Measurements from ENCODE around the gene VWA3B.
"Not testable (repeated sequence)": the region's sequence is repeated elsewhere in the genome, so short reads cannot be mapped to it uniquely, and the experiment has no call there.

The VWA3B gene

DNA sequence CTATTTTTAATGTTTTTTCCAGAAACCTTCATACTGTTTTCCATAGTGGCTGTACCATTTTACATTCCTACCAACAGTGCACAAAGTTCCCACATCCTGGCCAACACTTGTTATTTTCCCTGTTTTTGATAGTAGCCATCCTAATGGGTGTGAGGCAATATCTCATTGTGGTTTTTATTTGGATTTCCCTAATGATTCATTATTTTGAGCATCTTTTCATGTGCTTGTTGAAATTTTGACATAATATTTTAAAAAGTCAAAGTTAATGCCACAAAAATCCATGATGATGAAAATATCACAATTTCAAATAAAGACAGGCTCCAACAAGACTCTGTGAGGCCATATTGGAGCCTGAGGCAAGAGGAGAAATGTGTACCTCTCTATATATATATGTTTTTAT lies 50.2 kb downstream of the VWA3B start:
- DNase-seq (ENCODE audit: low read depth in 2 of 2) = no peak

DNA sequence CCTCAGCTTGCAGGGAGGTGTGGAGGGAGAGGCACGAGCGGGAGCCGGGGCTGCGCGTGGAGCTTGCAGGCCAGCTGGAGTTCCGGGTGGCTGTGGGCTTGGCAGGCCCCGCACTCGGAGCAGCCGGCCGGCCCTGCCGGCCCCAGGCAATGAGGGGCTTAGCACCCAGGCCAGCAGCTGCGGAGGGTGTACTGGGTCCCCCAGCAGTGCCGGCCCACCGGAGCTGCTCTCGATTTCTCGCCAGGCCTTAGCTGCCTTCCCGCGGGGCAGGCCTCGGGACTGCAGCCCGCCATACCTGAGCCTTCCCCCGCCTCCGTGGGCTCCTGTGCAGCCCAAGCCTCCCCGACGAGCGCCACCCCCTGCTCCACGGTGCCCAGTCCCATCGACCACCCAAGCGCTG lies 52.0 kb downstream of the VWA3B start:
- DNase-seq (ENCODE audit: low read depth in 2 of 2) = not testable (repeated sequence)

DNA sequence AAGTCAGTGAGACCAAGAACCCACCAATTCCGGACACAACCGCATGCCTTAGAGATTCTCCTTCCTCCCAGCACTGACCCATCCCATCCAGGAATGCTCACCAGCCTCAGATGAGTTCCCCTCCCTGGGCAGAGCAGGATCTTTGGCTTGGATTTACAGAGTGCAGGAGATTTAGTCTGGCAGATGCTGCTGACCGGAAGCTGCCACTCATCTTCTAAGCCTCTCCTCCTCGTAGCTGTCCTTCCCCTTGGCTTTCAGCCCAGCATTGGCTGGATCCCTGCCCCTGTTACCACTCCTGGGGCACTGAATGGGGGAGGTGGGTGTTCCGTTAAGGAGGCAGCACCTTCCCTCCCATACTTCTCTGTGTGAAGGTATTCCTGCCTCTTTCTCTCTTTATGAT lies 53.2 kb downstream of the VWA3B start:
- no peak for DNase-seq (ENCODE audit: low read depth in 2 of 2)

DNA sequence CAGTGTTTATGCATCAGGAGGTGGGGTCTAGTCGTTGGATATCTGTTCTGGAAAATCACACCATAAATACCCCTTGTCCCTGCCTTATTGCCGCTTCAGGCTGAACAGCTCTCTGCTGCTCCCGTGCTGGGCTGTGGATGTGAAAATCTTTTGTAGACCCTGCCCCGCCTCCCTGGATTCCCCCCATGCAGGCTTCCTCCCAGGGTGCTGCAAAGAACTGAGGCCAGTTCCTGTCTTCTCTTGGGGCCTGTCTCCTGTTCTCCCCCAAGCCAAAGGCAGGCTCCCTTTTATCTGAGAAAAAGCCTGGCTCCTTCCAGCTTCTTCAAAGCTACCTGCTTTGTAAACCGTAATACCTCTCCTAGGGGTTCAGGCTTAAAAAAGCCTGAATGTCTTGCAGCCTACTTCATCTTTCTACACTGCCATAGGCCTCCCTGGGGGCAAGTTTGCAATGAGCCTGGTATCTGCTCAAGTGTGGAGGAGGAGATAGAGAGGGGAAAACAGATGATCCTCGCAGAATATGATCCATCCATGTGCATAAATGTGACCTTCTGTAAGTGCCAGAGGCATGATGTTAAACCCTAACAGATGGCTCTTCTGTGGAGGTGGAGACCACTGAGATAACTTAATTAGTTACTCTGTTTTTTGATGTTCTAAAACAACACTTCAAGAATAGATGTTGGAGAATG lies 55.3 kb downstream of the VWA3B start:
- DNase-seq (ENCODE audit: low read depth in 2 of 2) = no peak

DNA sequence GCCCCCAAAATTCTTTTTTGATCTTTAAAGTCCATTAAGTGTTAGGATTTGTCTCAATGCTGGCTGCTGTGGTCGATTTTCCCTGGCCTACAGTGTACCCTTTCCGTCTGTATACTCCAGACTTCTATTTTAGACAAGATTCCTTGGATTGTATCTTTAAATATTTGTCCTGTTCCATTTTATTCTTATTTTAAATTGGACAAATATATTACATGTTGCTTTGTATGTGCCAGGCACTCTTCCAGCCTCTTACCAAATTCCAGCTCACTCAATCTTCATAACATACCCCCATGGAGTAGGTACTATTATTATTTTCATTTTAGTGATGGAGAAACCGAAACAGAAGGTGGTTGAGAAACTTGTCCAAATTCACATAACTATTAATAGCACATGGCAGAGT lies 58.1 kb downstream of the VWA3B start:
- no peak for DNase-seq (ENCODE audit: low read depth in 2 of 2)

DNA sequence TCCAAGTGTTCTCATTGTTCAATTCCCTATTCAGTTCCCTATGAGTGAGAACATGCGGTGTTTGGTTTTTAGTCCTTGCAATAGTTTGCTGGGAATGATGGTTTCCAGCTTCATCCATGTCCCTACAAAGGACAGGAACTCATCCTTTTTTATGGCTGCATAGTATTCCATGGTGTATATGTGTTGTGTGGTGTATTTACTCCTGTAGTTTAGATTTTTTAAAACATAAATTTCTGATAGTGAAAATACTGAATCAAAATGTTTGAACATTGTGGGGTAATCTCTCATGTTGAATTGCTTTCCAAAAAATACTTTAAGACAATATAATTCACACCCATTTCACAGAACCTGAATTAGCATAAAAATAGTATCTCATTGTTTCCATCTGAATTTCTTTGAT lies 60.9 kb downstream of the VWA3B start:
- DNase-seq (ENCODE audit: low read depth in 2 of 2) = not testable (repeated sequence)

DNA sequence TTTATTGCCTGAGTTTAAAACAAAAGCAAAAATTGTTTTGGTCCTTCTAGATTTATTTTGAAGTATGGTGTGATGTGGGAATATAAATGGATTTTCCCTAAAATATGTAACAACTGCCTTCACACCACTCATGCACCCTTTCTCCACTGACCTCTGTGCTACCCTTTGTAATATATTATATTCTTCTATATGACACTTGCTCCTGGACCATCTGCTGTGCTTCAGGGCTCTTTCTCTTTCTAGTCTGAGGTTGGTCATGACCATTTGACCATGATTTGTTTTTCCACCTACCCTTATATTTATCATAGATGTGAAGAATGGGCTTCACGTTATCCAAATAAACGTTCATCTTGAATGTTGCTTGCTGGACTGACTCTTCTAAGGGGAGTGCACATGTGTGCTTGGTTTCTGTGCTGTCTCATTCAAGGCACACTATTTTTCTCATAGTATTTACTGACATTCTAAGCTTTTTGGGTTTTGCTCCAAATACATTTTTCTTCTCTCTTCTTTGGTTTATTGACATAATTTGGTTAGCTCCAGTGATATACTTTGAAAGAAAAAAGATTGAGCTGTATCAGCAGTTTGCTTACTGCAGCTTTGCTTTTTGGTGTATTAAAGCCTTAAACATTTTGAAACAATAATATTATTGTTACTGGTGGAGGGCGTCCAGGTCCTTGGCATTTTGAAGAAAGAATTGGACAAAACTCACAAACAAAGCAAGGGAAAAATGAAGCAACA lies 61.8 kb downstream of the VWA3B start:
- DNase-seq (ENCODE audit: low read depth in 2 of 2) = no peak

DNA sequence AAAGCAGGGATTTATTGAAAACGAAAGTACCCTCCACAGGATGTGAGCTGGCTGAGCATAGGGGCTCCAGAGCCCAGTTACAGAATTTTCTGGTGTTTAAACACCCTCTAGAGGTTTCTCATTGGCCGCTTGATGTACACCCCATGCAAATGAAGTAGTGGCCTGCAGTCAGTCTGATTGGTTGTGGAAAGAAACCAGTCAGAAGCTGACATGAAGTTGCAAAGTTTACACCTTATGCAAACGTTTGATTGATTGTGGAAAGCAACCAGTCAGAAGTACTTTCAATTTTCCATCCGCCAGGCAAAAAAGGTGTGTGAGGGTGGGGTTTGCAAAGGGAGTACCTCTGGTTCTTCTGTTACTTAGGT lies 62.3 kb downstream of the VWA3B start:
- DNase-seq (ENCODE audit: low read depth in 2 of 2) = no peak

DNA sequence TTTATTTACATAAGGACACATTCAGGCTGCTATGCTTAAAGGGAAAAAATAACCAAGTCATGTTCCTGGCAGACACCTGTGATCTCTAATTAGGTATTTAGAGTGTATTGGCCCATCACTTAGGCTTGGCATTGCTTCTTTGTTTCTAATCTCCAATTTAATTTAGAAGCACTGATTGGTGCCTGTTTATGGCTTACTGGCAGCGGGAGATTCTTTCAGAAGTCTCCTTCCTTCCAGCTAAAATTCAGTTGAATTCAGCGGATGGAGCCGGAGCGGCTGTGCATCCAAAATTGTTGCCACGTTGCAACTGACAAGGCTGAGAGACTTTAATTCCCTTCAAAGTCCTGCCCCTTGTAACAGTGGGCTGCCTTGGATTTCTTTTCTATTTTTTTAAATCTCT lies 66.5 kb downstream of the VWA3B start:
- DNase-seq (ENCODE audit: low read depth in 2 of 2) = no peak

DNA sequence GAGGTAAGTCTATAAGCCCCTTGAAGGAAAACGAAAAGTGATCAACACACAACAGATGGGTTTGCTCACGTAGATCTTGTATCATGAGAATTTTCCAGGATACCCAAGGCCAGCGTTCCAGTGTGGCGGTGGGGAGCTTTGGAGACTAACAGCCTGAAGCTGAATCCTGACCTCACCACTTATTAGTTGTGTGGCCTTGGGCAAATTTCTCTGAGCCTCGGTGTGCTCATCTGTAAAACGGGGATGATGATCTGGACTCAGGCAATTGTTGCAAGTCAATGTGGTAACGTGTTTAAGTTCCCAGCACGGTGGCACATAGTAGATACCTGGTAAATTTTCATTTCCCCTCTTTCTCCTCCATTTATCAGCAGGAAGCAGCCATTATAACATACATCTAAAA lies 68.3 kb downstream of the VWA3B start:
- DNase-seq (ENCODE audit: low read depth in 2 of 2) = no peak

DNA sequence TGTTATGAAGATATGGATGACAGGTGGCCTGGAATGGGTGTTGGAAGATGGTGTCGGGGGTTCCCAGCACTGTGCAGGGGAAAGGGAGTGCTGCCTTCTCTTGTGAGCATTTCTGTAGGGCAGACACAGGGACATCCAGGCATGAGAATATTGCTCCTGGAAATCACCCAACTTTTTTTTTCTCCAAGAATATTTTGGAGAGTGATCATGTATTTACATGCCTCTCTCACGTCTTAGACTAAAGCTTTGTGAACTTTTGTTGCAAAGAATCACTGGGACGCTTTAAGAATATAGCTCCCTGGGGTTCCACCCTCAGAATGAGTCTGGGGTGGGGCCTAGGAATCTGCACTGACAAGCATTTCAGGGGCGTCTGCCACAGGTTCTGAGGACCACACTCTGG lies 68.7 kb downstream of the VWA3B start:
- no peak for DNase-seq (ENCODE audit: low read depth in 2 of 2)

DNA sequence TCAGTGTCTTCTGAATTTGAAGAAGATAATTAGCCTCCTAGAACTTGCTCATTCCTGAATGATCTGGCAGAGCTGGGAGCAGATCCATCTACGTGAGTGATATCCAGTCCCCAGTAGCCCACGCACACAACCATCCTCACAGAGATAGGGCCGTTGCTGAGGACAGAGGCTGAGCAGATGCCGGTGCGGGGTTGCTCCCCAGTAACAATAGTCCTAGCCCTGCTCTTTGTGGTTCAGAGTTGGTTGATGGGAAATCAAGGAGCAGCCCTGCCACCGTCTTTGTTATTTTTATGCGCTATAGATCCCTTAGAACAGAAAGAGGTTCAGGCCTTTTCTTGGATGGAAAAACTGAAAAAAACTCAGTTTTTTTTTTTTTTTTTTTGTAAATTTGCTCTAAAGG lies 69.3 kb downstream of the VWA3B start:
- DNase-seq (ENCODE audit: low read depth in 2 of 2) = no peak

DNA sequence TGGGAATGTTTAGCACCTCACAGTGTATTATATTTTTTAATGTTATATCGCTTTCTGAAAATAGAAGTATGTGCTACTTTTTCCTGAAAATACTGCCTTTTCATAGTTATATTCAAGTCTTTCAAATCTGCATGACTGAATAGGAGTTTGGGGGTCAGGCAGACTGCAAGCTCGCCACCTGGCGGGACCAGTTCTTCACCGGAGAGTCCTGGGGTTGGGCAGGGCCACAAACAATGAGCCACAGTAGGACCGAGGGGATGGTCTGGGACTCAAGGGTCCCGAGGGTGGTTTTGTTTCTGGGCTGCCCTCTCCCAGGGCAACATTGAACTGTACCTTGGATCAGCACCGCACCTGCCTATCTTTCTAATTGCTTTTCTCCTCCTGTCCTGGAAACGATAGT lies 70.6 kb downstream of the VWA3B start:
- DNase-seq (ENCODE audit: low read depth in 2 of 2) = no peak

DNA sequence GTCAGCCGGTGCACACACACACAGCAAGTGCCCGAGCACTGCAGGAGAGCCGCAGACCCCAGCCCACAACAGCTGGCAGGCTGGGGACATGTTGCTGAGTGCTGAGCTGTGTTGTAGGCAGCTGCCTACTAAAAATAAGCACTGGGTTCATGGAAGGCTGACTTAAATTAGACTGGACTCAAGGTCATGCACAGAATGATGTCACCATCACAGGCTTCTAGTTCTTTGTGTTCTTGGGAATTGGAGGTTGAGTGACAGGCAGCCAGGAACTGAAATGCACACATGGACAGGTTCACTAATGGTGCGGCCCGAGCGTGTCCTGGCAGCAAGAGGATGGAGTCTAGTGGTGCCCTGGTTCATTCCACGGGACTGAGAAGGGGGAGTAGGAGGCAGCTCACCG lies 71.3 kb downstream of the VWA3B start:
- no peak for DNase-seq (ENCODE audit: low read depth in 2 of 2)

DNA sequence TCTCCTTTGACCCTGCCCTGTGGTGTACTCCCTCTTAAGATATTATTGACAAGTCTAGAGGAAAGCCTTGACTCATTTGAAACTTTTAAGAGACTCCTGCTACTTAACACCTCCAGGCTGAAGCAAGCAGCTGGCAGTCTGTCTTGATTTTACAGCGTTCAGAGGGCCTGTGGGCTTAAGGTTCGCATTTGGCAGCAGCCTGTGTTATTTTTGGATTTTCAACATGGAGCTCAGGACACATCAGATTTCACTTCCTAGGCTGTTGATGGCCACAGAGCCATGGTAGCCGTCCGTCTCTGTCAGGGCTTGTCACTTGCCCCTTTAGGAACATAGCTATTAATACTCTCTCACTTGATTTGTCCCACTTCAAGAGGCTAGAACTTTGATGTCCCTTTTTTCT lies 73.6 kb downstream of the VWA3B start:
- DNase-seq (ENCODE audit: low read depth in 2 of 2) = no peak

DNA sequence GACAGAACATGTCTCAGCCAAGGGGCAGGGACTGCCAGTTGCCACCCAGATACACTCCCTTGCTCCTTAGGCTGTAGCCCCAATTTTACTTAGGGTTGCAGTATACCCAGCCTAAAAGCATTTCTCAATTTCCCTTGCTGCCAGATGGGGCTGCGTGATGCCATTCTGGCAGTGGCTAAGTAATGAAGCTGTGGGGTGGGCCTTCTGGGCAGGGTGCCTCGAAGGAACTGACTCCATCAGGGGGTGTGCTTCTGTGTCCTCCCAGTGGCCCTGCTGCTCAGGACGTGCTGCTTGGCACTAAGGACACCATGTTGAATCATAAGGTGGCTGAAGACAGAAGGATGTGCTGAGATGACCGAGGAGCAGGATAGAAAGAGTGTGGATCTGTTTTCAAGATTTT lies 74.2 kb downstream of the VWA3B start:
- no peak for DNase-seq (ENCODE audit: low read depth in 2 of 2)

DNA sequence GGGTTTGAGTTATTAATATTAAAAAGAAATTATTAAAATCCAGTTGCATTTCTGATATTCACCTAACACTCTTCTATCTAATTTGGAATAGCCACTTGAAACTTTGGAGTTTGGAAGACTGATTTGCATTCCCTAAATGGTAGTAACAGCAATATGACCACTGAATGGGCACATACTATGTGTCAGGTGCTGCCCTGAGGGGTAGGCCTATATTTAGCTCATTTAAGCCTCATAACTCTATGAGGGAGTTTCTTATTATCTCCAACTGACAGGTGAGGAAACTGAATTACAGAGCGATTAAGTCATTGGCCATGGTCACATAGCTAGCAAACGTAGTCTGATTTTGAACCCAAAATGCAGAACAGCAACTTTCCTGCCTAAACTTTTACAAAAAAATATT lies 77.3 kb downstream of the VWA3B start:
- no peak for DNase-seq (ENCODE audit: low read depth in 2 of 2)

DNA sequence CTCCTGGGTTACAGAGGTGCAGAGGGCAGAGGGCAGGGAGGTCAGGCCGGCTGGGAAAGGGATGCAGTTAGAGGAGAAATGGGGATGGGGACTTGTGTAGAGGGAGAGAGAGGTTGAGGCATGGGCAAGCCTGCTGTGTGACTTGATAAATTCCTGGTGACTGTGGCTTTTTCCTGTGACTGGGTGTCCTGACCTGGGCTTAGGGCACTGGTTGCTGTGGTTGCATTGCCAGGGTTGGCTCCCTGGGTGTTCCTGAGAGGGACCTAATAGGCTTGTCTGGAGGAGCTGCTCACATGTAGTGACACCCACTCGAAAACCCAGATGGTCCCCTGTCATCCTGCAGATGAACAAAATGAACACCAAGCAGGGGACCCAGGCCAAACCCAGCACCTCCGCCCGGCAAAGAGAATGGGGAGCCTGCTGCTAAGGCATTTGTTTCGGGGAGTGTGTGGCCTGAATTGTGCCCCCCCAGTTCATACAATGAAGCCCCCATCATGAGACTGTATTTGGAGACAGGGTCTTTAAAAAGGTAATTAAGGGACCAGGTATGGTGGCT lies 78.6 kb downstream of the VWA3B start:
- no peak for DNase-seq (ENCODE audit: low read depth in 2 of 2)

DNA sequence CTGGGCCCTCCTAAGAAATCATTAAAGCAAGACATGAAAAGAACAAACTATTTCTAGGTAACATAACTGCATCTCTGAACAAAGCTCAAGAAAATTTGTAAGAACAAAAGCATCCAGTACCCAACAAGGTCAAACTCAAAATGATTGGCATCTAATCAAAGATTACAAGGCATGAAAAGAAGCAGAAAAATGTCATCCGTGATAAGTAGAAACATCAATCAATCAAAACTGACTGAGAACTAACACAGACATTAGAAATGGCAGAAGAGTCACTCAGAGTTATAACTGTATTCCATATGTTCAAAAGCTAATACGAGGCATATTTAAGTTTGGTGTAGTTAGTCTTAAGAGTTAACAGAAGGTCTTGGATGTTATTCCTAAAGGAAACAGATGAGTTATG lies 80.9 kb downstream of the VWA3B start:
- DNase-seq (ENCODE audit: low read depth in 2 of 2) = no peak

DNA sequence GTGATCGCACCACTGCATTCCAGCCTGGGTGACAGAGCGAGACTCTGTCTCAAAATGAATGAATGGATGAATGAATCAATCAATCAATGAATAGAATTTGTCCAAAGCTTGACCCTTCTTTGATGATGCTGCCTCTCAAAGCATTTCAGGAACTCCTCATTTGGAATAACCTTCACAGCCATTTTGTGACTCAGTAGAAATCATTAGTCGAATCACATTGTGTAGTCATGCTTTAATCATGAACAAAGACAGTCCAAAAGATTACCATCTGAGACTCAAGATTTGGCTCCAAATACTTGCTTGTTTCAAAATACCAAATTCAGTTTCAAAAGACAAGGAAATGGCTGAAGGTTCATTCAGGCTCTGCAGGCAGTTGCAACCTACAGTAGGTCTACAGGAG lies 83.1 kb downstream of the VWA3B start:
- no peak for DNase-seq (ENCODE audit: low read depth in 2 of 2)

DNA sequence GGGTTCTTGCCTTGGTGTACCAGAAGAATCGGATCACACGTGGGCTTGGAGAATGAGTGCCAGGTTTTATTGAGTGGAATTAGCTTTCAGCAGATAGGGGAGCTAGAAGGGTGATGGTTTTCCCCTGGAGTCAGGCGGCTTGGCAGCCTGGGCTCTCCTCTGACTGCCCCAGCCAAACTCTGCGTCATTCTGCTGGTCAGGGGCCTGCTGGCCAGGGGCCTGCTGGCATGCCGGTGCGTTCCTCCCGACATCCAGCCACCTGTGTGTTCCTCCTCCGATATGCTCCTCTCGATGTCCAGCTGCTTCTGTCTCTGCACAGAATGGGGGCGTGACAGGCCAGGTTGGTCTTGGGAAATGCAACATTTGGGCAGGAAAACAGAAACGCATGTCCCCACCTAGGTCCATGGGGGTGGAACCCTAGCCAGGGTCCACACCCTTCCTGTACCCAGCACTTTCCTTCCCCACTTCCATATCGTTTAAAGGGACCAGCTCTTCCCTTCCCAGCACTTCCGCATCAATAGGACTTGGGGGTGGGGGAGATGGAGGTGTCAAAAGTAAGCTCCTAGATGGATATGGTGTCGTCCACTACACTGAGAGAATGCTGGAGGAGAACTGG lies 85.3 kb downstream of the VWA3B start:
- no peak for DNase-seq (ENCODE audit: low read depth in 2 of 2)

DNA sequence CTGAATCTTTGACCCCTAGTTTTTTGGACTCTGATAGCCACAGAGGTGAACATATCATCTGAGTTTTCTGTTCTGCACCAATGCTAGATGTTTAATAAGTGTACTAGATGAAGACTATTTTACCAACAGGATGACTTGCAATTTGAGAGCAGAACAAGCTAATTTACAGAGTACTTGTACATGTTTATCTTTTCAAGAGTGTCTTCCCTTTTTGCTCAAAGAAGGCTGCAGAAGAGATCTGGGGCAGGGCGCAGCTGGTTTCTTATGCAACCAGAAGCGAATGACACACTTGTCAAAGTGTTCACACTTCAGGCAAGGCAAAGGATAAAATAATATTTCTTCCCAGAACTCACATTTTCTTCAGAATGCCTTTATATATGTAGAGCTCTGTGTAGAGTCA lies 86.0 kb downstream of the VWA3B start:
- no peak for DNase-seq (ENCODE audit: low read depth in 2 of 2)

DNA sequence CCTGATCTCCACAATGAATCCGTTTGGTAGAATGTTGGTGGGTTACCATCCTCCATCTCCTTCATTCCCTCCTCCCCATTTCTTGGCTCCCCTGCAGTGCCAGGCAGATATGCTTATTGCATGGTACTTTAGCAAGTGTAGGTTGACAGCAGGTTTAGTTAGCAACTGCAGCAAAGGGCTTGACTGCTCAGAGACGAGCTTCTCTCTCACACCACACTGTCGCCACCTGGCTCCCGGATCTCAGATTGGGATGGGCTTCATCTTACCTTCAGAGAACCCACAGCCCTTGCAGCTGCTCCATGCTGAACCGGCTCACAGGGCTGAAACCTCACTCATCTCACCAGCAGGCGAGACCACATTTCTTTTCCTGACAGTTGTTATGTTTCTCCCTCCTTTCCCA lies 88.8 kb downstream of the VWA3B start:
- DNase-seq (ENCODE audit: low read depth in 2 of 2) = no peak
